B cell (primary cell): ENCODE results near the gene TMEM143. TPM values are rescaled to one million over a fixed set of nuclear protein-coding genes. Genes with fewer than 3 reads are reported as not detected.

Experiments used
- ATAC-seq: fragments of 200-7000 bp; cut with Tn5 transposase; one replicate; pipeline ENCODE4 v1.10.0; 2021; ENCODE audit warnings: low read depth, mild to moderate bottlenecking, moderate number of reproducible peaks, moderate library complexity
- CTCF ChIA-PET: fragments of 350-600 bp; sonication (Branson Sonifier 250); formaldehyde crosslinking; loops from one replicate; lab custom pipeline; 2021; ENCODE audit warnings: antibody characterized with exemption, inconsistent platforms; lab: Charles Lee
- POLR2A ChIA-PET: fragments of 350-600 bp; sonication (Branson Sonifier 250); formaldehyde crosslinking; loops from one replicate; lab custom pipeline; 2021; ENCODE audit warnings: antibody characterized with exemption; lab: Charles Lee
- DNase-seq: peaks from one replicate; pipeline ENCODE4 v3.0.0; 2013
- H2AFZ ChIP-seq: 2 replicates; pipeline ENCODE4 v1.6.1; 2012; ENCODE audit warnings: mild to moderate bottlenecking, low read depth, low read length; ENCODE audit not compliant: insufficient read depth, poor library complexity, severe bottlenecking
- H3K27ac ChIP-seq, 2 donors: 1 replicate in 1 of 2; 2 replicates in 1 of 2; pipeline ENCODE4 v1.5.1; 2012 to 2013; ENCODE audit warnings: low read length in 2 of 2, mild to moderate bottlenecking in 2 of 2, moderate library complexity in 1 of 2
- H3K27me3 ChIP-seq, 4 experiments: fragments of 200-600 bp in 1 of 4; sonication (generic) in 1 of 4; replicated peaks in 1 of 4; 1 replicate in 2 of 4; 2 replicates in 2 of 4; pipeline versions ENCODE4 v1.6.1 to v1.7.0; 2013 to 2016; ENCODE audit warnings: low read length in 3 of 4, mild to moderate bottlenecking in 2 of 4, mixed read lengths in 1 of 4, moderate library complexity in 1 of 4; ENCODE audit not compliant: insufficient read depth in 4 of 4, control insufficient read depth in 3 of 4; ENCODE audit errors: control extremely low read depth in 1 of 4
- H3K36me3 ChIP-seq, 2 experiments: replicated peaks in 1 of 2; 1 replicate in 1 of 2; 2 replicates in 1 of 2; pipeline versions ENCODE4 v1.6.1 to v1.7.1; 2013; ENCODE audit warnings: low read length in 1 of 2; ENCODE audit not compliant: insufficient read depth in 2 of 2, control insufficient read depth in 1 of 2; ENCODE audit errors: control extremely low read depth in 1 of 2, extremely low read depth in 1 of 2
- H3K4me1 ChIP-seq, 2 donors: fragments of 200-600 bp in 1 of 2; sonication (generic) in 1 of 2; 1 replicate in 1 of 2; 2 replicates in 1 of 2; pipeline versions ENCODE4 v1.5.1 to v1.6.1; 2013 to 2017; ENCODE audit warnings: low read length in 2 of 2; ENCODE audit not compliant: control insufficient read depth in 2 of 2, insufficient read depth in 2 of 2
- H3K4me2 ChIP-seq: replicated peaks from 2 replicates; pipeline ENCODE3; 2012; ENCODE audit warnings: mild to moderate bottlenecking, low read depth, low read length; ENCODE audit not compliant: poor library complexity, severe bottlenecking
- H3K4me3 ChIP-seq, 5 experiments: fragments of 200-600 bp in 1 of 5; sonication (generic) in 1 of 5; 1 replicate in 3 of 5; 2 replicates in 2 of 5; pipeline versions ENCODE4 v1.5.1 to v1.7.0; 2011 to 2016; ENCODE audit warnings: low read length in 4 of 5, mild to moderate bottlenecking in 4 of 5, low read depth in 2 of 5, control low read depth in 1 of 5, moderate library complexity in 1 of 5; ENCODE audit not compliant: insufficient read depth in 1 of 5; ENCODE audit errors: control extremely low read depth in 1 of 5, extremely low read depth in 1 of 5
- H3K79me2 ChIP-seq: fragments of 200-600 bp; sonication (generic); one replicate; pipeline ENCODE4 v1.6.0; 2016; ENCODE audit warnings: low read length; ENCODE audit not compliant: control insufficient read depth, insufficient read depth
- H3K9ac ChIP-seq: fragments of 200-600 bp; sonication (generic); 2 replicates; pipeline ENCODE4 v1.6.1; 2017; ENCODE audit warnings: mild to moderate bottlenecking, low read length, moderate library complexity
- H3K9me3 ChIP-seq, 3 donors: one replicate each; pipeline versions ENCODE4 v1.6.1 to v1.7.1; 2013; ENCODE audit warnings: low read length in 2 of 3; ENCODE audit not compliant: control insufficient read depth in 2 of 3, insufficient read depth in 1 of 3; ENCODE audit errors: control extremely low read depth in 1 of 3
- H4K20me1 ChIP-seq: 2 replicates; pipeline ENCODE4 v1.6.0; 2012; ENCODE audit warnings: mild to moderate bottlenecking, low read length; ENCODE audit not compliant: insufficient read depth, control insufficient read depth, poor library complexity, severe bottlenecking
- H3K27ac Mint-ChIP-seq: one replicate; pipeline ENCODE4 v1.8.0; 2021; ENCODE audit warnings: mixed read lengths
- H3K27me3 Mint-ChIP-seq: one replicate; pipeline ENCODE4 v1.8.0; 2021; ENCODE audit warnings: mixed read lengths
- H3K4me1 Mint-ChIP-seq: one replicate; pipeline ENCODE4 v1.8.0; 2021; ENCODE audit warnings: mixed read lengths
- H3K4me3 Mint-ChIP-seq: one replicate; pipeline ENCODE4 v1.8.0; 2021; ENCODE audit warnings: mixed read lengths
- H3K9me3 Mint-ChIP-seq: one replicate; pipeline ENCODE4 v1.8.0; 2022; ENCODE audit warnings: mixed read lengths; ENCODE audit not compliant: insufficient read depth
- EZH2 ChIP-seq: IDR thresholded peaks from 2 replicates; pipeline ENCODE4 v1.6.1; 2012; ENCODE audit warnings: borderline replicate concordance, low read depth, mild to moderate bottlenecking, moderate library complexity, low read length; ENCODE audit not compliant: insufficient read depth, poor library complexity, severe bottlenecking
- WGBS: methylation state at CpG from one replicate; pipeline ENCODE4 v1.1.5; 2013; ENCODE audit warnings: missing lambda C conversion rate; ENCODE audit not compliant: insufficient coverage; 5-methylcytosine and 5-hydroxymethylcytosine counted together
- intact Hi-C: fragments of 100-400 bp; cut with micrococcal nuclease; formaldehyde crosslinking; loops from one replicate; pipeline ENCODE4 v1.10.0; 2022
- polyA plus RNA-seq: library from polyadenylated mRNA; depleted of rRNA; stranded (reverse); fragments of >200 nt; gene quantifications from 2 replicates; pipeline ENCODE4 v1.2.3, GENCODE V29; 2012
- total RNA-seq, 2 donors: library from RNA; stranded (reverse); fragments of 120-200 nt in 1 of 2; gene quantifications; 1 replicate in 1 of 2; 2 replicates in 1 of 2; pipeline versions ENCODE4 v1.2.3 to v1.2.4, GENCODE V29; 2013 to 2022
- TF ChIP-seq, protein P1 (sequence below): fragments of 200-600 bp; IDR thresholded peaks from one replicate; pipeline ENCODE4 v1.8.0; 2022; ENCODE audit warnings: antibody characterized with exemption, mild to moderate bottlenecking

Gene TMEM143
- total and polyA plus RNA-seq, 2 donors (not counting 1 experiment from before 2014, with no cell fraction given) = 30.0 to 34.3 TPM

DNA sequence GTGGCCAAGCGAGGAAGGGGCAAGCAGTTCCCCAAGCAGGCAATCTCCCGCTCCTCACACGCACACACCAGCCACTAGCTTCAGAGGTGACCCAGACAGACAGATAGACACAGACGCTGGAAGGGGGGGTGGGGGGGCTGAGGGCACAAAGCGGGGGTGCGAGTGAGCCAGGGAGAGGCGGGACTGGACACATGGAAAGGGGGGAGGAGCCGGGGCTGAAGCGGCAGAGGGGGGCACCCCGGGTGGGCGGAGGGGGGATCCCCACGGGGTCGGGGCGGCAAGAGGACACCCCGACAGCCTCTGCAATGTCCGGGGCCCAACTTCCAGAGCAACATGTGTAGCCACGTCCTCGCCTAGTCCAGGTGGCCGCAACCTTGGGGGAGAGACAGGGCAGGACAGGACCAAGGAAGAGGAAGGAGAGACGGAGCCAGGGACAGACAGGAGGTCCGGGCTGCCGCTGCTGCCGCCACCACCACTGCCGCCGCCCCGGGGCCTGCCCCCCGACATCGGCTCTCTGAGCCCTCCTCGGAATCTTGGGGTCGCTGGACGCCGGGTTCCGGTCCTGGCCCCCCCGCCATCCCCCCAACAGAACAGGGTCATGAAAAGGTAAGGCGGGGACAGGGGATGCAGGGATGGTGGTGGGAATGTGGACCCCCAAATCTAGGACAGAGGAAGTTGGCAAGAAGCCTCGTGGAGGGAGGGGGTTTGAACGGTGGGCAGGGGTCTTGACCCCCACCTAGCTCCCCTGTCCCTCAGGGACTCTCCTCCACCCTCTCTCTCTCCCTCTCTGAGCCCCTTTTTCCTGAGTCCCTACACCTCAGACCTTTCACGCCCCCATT lies 30.8 kb upstream of the TMEM143 start:
- CTCF ChIA-PET = interaction anchor here (0.7 to 2.0 kb wide), 2 partner anchors 8 to 125 kb away, joined by 3 to 5 read pairs; partner anchors contain the start of gene ZNF114
- H3K4me3 Mint-ChIP-seq = peak overlapping the region; percentile 71
- intact Hi-C loops = loop anchor here (10.0 kb wide), 1 partner anchor 100 kb away; no protein-coding TSS in a partner anchor
- no peak for ATAC-seq
- H3K36me3 ChIP-seq = no peaks in the 10 kb centered on the region
- no peak overlapping the region for H2AFZ ChIP-seq
- DNase-seq = peak; percentile 46
- no peaks in the 10 kb centered on the region for H3K9me3 Mint-ChIP-seq
- H3K27ac ChIP-seq = no peak overlapping the region
- H3K27me3 Mint-ChIP-seq = peaks cover 33% of the 10 kb centered on the region
- H3K27ac Mint-ChIP-seq = no peak overlapping the region
- H3K79me2 ChIP-seq = peaks cover 18% of the 10 kb centered on the region
- H3K9me3 ChIP-seq = peaks cover 0 to 27% (median 0%) of the 10 kb centered on the region in 3 donors
- H3K4me1 Mint-ChIP-seq = peaks cover 41% of the 10 kb centered on the region
- H3K4me2 ChIP-seq = peak overlapping the region; percentile 72
- peaks cover 0 to 56% (median 33%) of the 10 kb centered on the region in 4 experiments for H3K27me3 ChIP-seq
- WGBS = 2% methylated on average over 19 of the region's 38 CpGs
- H3K4me1 ChIP-seq = peaks cover 56 to 61% of the 10 kb centered on the region in 2 donors
- TF ChIP-seq, protein P1, sequence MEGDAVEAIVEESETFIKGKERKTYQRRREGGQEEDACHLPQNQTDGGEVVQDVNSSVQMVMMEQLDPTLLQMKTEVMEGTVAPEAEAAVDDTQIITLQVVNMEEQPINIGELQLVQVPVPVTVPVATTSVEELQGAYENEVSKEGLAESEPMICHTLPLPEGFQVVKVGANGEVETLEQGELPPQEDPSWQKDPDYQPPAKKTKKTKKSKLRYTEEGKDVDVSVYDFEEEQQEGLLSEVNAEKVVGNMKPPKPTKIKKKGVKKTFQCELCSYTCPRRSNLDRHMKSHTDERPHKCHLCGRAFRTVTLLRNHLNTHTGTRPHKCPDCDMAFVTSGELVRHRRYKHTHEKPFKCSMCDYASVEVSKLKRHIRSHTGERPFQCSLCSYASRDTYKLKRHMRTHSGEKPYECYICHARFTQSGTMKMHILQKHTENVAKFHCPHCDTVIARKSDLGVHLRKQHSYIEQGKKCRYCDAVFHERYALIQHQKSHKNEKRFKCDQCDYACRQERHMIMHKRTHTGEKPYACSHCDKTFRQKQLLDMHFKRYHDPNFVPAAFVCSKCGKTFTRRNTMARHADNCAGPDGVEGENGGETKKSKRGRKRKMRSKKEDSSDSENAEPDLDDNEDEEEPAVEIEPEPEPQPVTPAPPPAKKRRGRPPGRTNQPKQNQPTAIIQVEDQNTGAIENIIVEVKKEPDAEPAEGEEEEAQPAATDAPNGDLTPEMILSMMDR = no peak
- TF ChIP-seq EZH2 = peak; percentile 98
- POLR2A ChIA-PET = interaction anchor here (0.5 kb wide), 1 partner anchor 31 kb away, joined by 10 read pairs; the partner anchor contains the start of genes SYNGR4 and TMEM143
- H3K4me3 ChIP-seq = no peak overlapping the region
- H4K20me1 ChIP-seq = no peaks in the 10 kb centered on the region
- H3K9ac ChIP-seq = no peak overlapping the region
